KMS-11 (cell line): ENCODE results near the gene ABCA3.

Experiments
- H2AFZ ChIP-seq: fragments of 200-600 bp; sonication (generic); 2 replicates; pipeline ENCODE4 v1.6.1; 2016; ENCODE audit warnings: antibody characterized with exemption, mixed run types, low read depth
- H3K27ac ChIP-seq: fragments of 200-600 bp; sonication (generic); 2 replicates; pipeline ENCODE4 v1.6.1; 2016; ENCODE audit warnings: mild to moderate bottlenecking, mixed run types
- H3K27me3 ChIP-seq: fragments of 200-600 bp; sonication (generic); 2 replicates; pipeline ENCODE4 v1.6.1; 2017; ENCODE audit warnings: mild to moderate bottlenecking, low read depth, mixed run types, moderate library complexity; ENCODE audit not compliant: insufficient read depth
- H3K36me3 ChIP-seq: fragments of 200-600 bp; sonication (generic); 2 replicates; pipeline ENCODE4 v1.6.1; 2017; ENCODE audit warnings: mild to moderate bottlenecking, mixed run types; ENCODE audit not compliant: insufficient read depth
- H3K4me1 ChIP-seq: fragments of 200-600 bp; sonication (generic); 2 replicates; pipeline ENCODE4 v1.6.1; 2016; ENCODE audit warnings: mild to moderate bottlenecking, low read depth, mixed run types; ENCODE audit not compliant: poor library complexity, severe bottlenecking
- H3K4me2 ChIP-seq: fragments of 200-600 bp; sonication (generic); 2 replicates; pipeline ENCODE4 v1.7.0; 2016; ENCODE audit warnings: mild to moderate bottlenecking, mixed run types
- H3K4me3 ChIP-seq: fragments of 200-600 bp; sonication (generic); IDR thresholded peaks from 2 replicates; pipeline ENCODE4 v1.6.1; 2017; ENCODE audit warnings: low read depth, low read length, mixed read lengths; ENCODE audit not compliant: insufficient read depth
- H3K79me2 ChIP-seq: fragments of 200-600 bp; sonication (generic); 2 replicates; pipeline ENCODE4 v1.6.1; 2016; ENCODE audit warnings: low read depth, mixed run types; ENCODE audit not compliant: insufficient read depth
- H3K9ac ChIP-seq: fragments of 200-600 bp; sonication (generic); 2 replicates; pipeline ENCODE4 v1.6.1; 2016; ENCODE audit warnings: mild to moderate bottlenecking, mixed run types
- H4K20me1 ChIP-seq: fragments of 200-600 bp; sonication (generic); 2 replicates; pipeline ENCODE4 v1.6.1; 2016; ENCODE audit warnings: mild to moderate bottlenecking, mixed run types; ENCODE audit not compliant: insufficient read depth
- TF ChIP-seq, protein P1 (sequence below): fragments of 200-600 bp; sonication (generic); conservative IDR thresholded peaks from 2 replicates; pipeline ENCODE4 v1.6.1; 2017; ENCODE audit warnings: low read depth, mild to moderate bottlenecking, antibody characterized with exemption, low read length, moderate library complexity, mixed read lengths

Gene ABCA3

DNA sequence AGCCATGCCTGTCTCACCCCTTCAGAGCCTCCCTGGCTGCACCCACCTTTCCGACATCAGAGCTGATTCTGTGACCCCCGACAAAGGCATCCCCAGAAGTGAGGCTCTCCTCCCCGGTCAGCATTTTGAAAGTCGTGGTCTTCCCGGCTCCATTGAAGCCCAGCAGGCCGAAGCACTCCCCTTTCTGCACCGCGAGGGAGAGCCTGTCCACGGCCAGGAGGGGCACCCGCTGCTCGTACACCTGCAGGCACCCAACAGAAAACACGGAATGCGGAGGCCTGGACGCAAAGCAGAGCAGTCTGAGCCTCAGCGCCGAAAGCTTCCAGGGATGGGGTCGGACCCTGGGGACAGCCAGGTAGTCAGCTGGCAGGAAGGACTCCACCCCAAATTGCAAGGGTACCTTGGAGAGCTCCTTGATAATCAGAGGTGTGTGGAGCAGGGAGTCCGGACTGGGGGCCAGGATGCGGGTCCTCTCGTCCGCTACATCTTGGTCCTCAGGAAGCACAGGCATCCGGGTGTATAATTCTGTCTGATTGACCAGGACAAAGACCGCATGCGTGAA is 59.5 kb downstream of the ABCA3 start:
- TF ChIP-seq, protein P1, sequence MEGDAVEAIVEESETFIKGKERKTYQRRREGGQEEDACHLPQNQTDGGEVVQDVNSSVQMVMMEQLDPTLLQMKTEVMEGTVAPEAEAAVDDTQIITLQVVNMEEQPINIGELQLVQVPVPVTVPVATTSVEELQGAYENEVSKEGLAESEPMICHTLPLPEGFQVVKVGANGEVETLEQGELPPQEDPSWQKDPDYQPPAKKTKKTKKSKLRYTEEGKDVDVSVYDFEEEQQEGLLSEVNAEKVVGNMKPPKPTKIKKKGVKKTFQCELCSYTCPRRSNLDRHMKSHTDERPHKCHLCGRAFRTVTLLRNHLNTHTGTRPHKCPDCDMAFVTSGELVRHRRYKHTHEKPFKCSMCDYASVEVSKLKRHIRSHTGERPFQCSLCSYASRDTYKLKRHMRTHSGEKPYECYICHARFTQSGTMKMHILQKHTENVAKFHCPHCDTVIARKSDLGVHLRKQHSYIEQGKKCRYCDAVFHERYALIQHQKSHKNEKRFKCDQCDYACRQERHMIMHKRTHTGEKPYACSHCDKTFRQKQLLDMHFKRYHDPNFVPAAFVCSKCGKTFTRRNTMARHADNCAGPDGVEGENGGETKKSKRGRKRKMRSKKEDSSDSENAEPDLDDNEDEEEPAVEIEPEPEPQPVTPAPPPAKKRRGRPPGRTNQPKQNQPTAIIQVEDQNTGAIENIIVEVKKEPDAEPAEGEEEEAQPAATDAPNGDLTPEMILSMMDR = no peak
- no peaks in the 10 kb centered on the region for H4K20me1 ChIP-seq
- no peaks in the 10 kb centered on the region for H3K27me3 ChIP-seq

DNA sequence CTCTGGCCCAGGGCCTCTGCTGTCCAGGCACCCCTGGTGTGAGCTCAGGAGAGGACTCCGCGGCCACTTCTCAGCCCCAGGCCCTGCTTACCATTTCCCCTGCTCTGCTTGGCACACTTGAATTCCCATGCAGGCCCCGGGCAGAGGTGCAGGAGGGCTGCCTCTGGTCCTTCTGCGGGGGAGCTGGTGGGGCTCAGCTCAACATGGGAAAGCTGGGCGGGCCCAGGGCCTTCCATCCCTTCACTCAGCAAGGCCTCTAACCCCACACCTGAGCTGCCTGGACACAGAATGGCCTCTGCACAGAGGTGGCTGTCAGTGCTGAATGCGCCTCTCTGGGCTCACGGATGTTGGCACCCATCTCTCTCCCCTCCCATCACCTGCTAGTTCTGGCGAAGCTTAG is 60.1 kb downstream of the ABCA3 start:
- no peak overlapping the region for H3K27ac ChIP-seq
- H3K27me3 ChIP-seq = no peaks in the 10 kb centered on the region
- no peak overlapping the region for H3K4me3 ChIP-seq
- no peaks in the 10 kb centered on the region for H3K4me1 ChIP-seq
- no peak overlapping the region for H3K4me2 ChIP-seq
- TF ChIP-seq, protein P1 = no peak
- H3K36me3 ChIP-seq = no peaks in the 10 kb centered on the region
- H3K79me2 ChIP-seq = no peaks in the 10 kb centered on the region
- H3K9ac ChIP-seq = no peak overlapping the region
- H2AFZ ChIP-seq = no peak overlapping the region
- no peaks in the 10 kb centered on the region for H4K20me1 ChIP-seq

More for the DNA sequence above, 59.5 kb downstream of the ABCA3 start:
- H3K4me2 ChIP-seq = no peak overlapping the region
- no peaks in the 10 kb centered on the region for H3K36me3 ChIP-seq
- H2AFZ ChIP-seq = no peak overlapping the region
- H3K79me2 ChIP-seq = no peaks in the 10 kb centered on the region
- no peaks in the 10 kb centered on the region for H3K4me1 ChIP-seq
- no peak overlapping the region for H3K9ac ChIP-seq
- no peak overlapping the region for H3K27ac ChIP-seq
- H3K4me3 ChIP-seq = no peak overlapping the region

DNA sequence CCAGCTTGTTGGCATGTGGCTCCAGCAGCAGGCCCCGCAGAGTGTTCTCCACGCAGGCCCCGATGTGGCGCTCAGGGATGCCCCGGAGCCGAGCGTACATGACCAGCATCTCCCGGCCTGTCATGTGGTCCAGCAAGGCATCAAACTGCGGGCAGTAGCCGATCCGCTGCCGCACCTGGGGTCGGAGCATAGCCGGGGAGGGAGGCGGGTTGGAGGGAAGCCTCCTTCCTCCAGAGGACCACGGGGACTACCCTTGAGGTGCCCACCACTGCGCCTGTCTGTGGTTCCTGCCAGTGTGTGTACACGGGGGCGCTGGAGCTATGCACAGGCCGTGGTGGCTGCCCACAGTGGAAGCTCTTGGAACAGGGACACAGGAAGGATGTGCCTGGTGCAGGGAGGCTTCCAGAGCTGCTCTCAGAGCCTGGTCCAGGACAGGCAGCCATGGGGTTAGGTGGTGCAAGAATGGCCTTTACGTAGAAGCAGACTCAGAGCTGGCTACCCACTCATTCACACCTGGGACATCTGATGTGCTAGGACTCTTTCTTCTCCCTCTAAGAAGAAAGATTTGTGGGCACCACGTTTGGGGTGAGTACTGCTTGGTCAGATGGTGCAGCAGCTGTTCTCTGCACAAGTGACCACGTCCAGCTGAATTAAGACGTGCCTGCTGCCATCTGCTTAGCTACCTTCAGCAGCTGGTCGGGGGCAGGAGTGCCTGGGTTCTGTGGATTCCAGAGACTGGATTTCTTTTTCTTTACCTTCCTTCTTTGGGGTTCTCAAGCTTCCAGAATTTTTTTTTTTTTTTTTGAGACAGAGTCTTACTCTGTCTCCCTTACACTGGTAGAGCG is 61.4 kb downstream of the ABCA3 start:
- Histone ChIP-seq H4K20me1 (no peaks in the 10 kb centered on the region), H3K36me3 (no peaks in the 10 kb centered on the region), H3K27ac (no peak overlapping the region), H3K79me2 (no peaks in the 10 kb centered on the region), H3K4me1 (no peaks in the 10 kb centered on the region), H3K4me3 (no peak overlapping the region), H2AFZ (no peak overlapping the region), H3K27me3 (no peaks in the 10 kb centered on the region), H3K9ac (no peak overlapping the region), H3K4me2 (no peak overlapping the region)
- TF ChIP-seq, protein P1 = no peak

DNA sequence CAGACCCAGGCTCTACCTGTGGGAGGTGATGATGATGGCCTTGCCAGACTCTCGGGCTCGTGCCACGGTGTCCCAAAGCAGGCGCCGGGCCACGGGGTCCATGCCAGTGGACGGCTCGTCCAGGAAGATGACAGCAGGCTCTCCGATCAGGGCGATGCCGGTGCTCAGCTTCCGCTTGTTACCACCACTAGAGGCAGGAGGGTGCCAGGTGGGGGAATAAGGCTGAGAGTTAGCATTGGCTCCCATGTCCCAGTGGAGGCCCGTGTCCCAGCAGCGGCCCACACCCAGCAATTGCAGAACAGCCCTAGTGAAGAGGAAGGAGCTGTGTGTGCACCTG is 62.3 kb downstream of the ABCA3 start:
- Histone ChIP-seq H3K27me3 (no peaks in the 10 kb centered on the region), H3K4me1 (no peaks in the 10 kb centered on the region), H4K20me1 (no peaks in the 10 kb centered on the region), H3K4me2 (no peak overlapping the region), H3K4me3 (no peak overlapping the region), H3K9ac (no peak overlapping the region), H2AFZ (no peak overlapping the region), H3K36me3 (no peaks in the 10 kb centered on the region), H3K27ac (no peak overlapping the region), H3K79me2 (no peaks in the 10 kb centered on the region)
- TF ChIP-seq, protein P1 = no peak
